ENCODE results near the gene ZFP57. TPM values are rescaled to one million over a fixed set of nuclear protein-coding genes. Genes with fewer than 3 reads are reported as not detected.

Gene ZFP57
- not detected in 2 replicates for total RNA-seq (2014; rRNA removed; shearing (Covaris generic))

DNA sequence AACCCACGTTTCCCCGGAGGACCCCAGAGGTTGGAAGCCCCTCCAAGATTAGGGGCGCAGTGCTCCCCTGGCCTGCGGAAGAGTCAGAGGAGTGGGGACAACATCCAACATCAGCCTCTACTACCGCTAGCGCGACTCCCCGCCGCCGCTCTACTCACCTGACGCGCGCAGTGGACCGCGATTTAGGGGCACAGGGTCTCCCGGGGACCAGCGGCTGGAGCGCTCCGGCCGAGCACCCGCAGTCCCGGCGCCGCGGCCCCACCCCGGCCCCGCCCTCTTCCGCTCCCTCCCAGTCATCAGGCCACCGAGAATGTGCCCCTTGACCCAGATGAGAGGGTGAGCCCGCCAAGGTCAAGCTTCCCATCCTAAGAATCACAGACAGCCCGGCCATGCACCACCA is at the start of gene ZFP57:
Gene ZFP57, minus strand, starts transcription at position 249 of the 400 bp plus-strand sequence. CDS start 4,149 bp downstream, outside the sequence.
- in situ Hi-C loops (cut with HindIII; ENCODE audit: low sequenced_read_pairs), result loop anchor here (5.0 kb wide), 1 partner anchor 39 kb away; no protein-coding TSS in a partner anchor
- DNase-seq (ENCODE audit: low spot score), result no peak

DNA sequence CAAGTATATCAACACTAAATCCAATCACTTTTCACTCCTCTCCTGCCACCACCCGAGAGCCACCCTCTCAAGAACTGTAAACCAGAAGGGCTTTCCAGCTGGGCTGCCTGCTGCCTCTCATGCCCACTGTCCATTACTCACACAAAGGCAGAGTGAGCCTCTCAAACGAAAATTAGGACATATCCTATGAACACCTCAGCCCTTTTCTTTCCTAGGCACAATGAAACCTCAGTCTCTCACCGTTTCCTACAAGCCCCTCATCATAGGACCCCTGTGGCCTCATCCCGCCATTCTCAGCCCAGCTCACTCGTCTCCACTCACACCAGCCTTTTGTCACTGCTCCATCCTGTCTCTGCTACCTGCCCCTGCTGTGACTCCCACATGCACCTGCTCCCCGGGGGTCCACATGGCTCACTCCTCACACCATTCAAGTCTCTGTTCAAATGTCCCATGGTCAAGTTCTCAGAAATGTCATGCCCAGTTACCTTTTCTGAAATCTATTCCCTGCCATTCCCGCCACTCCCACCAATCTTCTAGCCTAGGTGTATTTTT is 49.7 kb upstream of the ZFP57 start:
- in situ Hi-C loops (cut with HindIII; ENCODE audit: low sequenced_read_pairs), result no loop called here
- DNase-seq (ENCODE audit: low spot score), result no peak

DNA sequence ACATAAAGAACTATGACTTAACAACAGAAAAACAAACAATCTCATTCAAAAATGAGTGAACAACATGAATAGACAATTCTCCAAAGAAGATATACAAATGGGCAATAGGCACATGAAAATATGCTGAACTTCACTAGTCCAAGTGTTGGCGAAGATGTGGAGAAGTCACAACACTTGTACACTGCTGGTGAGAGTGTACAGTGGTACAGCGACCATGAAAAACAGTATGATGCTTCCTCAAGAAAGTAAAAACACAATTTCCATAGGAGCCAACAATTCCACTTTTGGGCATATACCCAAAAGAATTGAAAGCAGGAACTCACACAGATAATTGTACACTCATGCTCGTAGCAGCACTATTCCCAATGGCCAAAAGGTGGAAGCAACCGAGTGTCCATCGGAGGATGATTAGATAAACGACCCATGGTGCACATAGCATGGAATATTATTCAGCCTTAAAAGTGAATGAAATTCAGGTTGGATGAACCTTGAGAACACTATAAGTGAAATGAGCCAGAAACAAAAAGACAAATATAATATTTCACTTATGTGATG is 48.9 kb upstream of the ZFP57 start:
- no peak for DNase-seq (ENCODE audit: low spot score)
- in situ Hi-C loops (cut with HindIII; ENCODE audit: low sequenced_read_pairs), result no loop called here

DNA sequence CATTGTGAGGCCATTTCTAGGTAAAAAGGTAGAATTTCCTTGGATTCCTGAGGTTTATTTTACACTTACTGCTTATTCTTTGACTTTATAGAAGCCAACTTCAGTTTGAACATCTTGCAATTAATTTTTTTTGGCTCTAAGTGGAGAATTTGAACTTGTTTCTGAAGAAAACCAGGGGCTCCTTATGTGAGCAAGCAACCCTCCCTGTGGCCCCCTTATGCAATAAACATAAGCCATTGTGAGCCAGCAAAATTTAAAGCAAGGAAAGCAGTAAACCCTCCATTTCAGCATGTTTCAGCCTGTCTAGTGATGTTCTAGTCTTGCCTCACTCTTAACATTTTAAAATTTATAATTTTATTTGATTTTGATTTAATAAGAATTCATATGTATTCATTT is 47.9 kb upstream of the ZFP57 start:
- in situ Hi-C loops (cut with HindIII; ENCODE audit: low sequenced_read_pairs), result no loop called here
- no peak for DNase-seq (ENCODE audit: low spot score)

DNA sequence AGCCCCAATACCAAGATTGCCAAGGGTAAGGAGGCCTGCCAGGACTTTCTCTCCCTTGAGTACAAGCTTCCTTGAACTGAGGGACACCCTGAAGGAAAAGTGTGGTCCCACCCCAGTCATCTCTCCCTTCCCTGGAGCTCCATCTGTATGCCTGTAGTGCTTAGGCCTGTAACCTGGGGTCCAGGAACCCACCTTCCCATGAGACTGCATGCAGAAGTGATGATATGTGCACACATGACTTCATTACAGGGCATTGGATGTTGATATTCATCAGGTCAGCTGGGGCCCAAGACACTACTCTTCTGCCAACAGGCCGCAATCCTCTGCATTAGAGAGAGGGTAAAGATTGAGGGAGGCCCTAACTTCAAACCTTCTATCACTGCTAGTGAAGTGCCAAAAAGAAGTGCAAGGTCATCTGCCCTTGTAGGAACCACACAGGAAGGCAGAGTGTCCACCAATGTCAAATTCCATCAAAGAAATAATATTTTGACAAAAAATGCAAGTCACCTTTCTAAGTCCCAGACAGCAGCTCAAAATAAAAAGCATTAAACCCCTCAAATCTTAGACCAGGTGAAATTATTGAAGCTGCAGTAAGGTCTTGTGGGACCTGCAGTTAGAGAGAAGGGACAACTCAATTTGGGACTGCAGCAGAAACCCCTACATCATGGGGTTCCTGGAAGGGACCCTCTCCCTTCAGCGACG is 47.4 kb upstream of the ZFP57 start:
- in situ Hi-C loops (cut with HindIII; ENCODE audit: low sequenced_read_pairs), result no loop called here

DNA sequence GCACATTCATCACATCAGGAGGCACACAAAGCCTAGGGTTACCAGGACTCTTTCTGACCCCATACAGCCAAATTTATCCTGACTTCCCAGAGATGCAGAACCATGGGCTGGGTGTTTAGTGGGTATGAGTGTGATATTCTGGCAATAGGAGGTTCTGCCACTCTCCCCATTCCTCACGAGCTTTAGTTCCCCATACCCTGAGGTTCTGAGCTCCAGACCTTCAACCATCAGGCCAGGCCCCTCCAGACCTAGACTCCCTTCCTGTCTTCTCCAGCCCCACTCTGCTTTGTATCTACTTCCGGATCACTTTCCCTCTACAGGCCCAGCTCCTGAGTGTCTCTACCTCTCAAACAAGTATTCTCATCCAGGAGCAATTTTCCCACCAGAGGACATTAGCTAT is 46.7 kb upstream of the ZFP57 start:
- no peak for DNase-seq (ENCODE audit: low spot score)
- in situ Hi-C loops (cut with HindIII; ENCODE audit: low sequenced_read_pairs), result no loop called here

More for the DNA sequence above, 47.4 kb upstream of the ZFP57 start:
- no peak for DNase-seq (ENCODE audit: low spot score)

DNA sequence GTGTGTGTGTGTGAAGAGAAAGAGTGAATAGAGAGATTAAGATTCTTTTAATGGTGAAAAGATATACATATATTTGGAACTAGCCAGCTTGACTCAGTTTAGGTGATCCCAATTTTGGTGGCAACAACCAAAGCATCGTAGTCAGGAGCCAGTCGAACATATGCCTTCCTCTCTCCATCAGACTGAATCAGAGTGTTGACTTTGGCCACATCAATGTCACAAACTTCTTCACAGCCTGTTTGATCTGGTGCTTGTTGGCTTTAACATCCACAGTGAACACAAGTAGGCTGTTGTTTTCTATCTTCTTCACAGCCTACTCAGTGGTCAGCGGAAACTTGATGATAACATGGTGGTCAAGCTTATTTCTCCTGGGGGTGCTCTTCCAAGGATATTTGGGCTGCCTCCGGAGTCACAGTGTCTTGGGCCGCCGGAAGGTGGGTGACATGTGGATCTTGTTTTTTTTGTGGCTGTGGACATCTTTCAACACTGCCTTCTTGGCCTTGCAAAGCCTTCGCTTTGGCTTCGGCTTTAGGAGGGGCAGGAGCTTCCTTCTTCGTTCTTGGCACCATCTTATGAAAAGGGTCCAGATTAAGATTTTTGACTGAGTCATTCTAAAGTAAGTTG is 45.7 kb upstream of the ZFP57 start:
- no peak for DNase-seq (ENCODE audit: low spot score)
- in situ Hi-C loops (cut with HindIII; ENCODE audit: low sequenced_read_pairs), result no loop called here

DNA sequence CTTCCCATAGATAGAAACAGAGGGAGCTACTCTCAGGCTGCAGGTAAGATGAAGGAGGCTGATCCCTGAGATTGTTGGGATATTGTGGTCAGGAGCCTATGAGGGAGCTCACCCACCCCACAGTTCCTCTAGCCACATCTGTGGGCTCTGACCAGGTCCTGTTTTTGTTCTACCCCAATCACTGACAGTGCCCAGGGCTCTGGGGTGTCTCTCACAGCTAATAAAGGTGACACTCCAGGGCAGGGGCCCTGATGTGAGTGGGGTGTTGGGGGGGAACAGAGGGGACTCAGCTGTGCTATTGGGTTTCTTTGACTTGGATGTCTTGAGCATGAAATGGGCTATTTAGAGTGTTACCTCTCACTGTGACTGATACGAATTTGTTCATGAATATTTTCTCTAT is 45.0 kb upstream of the ZFP57 start:
- in situ Hi-C loops (cut with HindIII; ENCODE audit: low sequenced_read_pairs), result no loop called here
- no peak for DNase-seq (ENCODE audit: low spot score)

DNA sequence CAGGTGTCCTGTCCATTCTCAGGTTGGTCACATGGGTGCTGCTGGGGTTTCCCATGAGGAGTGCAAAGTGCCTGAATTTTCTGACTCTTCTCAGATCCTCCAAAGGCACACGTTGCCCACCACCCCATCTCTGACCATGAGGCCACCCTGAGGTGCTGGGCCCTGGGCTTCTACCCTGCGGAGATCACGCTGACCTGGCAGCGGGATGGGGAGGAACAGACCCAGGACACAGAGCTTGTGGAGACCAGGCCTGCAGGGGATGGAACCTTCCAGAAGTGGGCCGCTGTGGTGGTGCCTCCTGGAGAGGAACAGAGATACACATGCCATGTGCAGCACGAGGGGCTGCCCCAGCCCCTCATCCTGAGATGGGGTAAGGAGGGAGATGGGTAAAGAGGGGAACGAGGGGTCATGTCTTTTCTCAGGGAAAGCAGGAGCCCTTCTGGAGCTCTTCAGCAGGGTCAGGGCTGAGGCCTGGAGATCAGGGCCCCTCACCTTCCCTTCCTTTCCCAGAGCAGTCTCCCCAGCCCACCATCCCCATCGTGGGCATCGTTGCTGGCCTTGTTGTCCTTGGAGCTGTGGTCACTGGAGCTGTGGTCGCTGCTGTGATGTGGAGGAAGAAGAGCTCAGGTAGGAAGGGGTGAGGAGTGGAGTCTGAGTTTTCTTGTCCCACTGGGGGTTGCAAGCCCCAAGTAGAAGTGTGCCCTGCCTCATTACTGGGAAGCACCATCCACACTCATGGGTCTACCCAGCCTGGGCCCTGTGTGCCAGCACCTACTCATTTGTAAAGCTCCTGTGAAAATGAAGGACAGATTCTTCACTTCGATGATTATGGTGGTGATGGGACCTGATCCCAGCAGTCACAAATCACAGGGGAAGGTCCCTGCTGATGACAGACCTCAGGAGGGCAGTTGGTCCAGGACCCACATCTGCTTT is 44.3 kb upstream of the ZFP57 start:
- in situ Hi-C loops (cut with HindIII; ENCODE audit: low sequenced_read_pairs), result no loop called here

DNA sequence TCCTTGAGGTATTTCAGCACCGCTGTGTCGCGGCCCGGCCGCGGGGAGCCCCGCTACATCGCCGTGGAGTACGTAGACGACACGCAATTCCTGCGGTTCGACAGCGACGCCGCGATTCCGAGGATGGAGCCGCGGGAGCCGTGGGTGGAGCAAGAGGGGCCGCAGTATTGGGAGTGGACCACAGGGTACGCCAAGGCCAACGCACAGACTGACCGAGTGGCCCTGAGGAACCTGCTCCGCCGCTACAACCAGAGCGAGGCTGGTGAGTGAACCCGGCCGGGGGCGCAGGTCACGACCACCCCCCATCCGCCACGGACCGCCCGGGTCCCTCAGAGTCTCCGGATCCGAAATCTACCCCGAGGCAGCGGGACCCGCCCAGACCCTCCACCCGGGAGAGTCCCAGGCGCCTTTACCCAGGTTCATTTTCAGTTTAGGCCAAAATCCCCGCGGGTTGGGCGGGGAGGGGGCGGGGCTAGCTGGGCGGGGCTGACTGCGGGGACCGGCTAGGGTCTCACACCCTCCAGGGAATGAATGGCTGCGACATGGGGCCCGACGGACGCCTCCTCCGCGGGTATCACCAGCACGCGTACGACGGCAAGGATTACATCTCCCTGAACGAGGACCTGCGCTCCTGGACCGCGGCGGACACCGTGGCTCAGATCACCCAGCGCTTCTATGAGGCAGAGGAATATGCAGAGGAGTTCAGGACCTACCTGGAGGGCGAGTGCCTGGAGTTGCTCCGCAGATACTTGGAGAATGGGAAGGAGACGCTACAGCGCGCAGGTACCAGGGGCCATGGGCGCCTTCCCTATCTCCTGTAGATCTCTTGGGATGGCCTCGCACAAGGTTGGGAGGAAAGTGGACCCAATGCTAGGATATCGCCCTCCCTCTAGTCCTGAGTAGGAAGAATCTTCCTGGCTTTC is 43.0 kb upstream of the ZFP57 start:
- in situ Hi-C loops (cut with HindIII; ENCODE audit: low sequenced_read_pairs), result no loop called here
- peak; percentile 14 for DNase-seq (ENCODE audit: low spot score)

More for the DNA sequence above, 44.3 kb upstream of the ZFP57 start:
- DNase-seq (ENCODE audit: low spot score), result no peak

DNA sequence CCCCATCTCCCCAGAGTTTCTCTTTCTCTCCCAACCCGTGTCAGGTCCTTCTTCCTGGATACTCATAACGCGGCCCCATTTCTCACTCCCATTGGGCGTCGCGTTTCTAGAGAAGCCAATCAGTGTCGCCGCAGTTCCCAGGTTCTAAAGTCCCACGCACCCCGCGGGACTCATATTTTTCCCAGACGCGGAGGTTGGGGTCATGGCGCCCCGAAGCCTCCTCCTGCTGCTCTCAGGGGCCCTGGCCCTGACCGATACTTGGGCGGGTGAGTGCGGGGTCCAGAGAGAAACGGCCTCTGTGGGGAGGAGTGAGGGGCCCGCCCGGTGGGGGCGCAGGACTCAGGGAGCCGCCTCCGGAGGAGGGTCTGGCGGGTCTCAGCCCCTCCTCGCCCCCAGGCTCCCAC is 42.3 kb upstream of the ZFP57 start, which contains the start of gene HLA-F:
Gene HLA-F, plus strand, starts transcription at position 173 of the 404 bp plus-strand sequence. Its CDS starts 30 bp downstream, at position 203.
- in situ Hi-C loops (cut with HindIII; ENCODE audit: low sequenced_read_pairs), result no loop called here
- DNase-seq (ENCODE audit: low spot score), result peak; percentile 92

DNA sequence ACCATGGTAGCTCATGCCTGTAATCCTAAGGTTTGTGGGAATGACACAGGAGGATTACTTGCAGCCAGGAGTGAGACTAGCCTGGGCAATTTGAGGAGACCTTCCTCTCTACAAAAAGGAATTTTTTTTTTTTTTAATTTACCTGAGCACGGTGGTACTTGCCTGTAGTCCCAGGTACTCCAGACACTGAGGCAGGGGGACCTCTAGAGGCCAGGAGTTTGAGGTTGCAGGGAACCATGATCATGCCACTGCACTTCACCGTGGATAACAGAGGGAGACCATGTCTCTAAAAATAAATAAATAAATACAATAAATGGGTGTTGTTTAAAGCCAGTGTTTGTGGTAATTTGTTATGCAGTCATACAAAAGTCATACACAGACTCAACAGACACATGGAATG is 39.9 kb upstream of the ZFP57 start:
- DNase-seq (ENCODE audit: low spot score), result no peak
- in situ Hi-C loops (cut with HindIII; ENCODE audit: low sequenced_read_pairs), result no loop called here

DNA sequence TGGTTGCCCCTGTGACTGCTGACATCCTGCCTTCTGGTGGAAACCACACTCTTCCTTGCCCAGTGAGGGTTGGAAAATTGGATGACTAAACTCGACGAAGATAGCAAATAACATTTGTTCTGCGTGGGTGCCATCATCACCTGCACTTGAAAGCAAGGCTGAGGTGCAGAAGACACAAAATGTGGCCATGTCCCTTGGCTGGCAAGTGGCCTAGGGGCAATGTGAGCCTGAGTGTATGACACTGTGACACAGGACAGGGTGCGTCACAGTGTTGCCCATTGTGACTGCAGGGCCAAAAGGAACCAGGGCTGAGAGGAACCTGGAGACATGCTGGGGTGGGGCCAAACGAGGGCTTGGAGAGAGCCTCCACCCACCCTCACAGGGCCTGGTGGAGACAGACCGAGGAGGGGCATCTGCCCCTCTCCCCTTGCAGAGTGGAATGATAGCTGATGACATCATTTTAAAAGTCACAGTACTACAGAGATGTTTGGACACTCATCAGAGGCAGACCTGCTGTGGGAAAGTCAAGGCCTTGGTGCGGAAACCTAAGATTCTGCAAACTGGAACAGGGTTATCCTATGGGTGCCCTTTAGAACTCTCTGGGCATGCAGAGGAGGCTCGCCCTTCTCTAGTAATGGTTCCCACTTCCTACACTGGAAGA is 29.5 kb upstream of the ZFP57 start:
- in situ Hi-C loops (cut with HindIII; ENCODE audit: low sequenced_read_pairs), result no loop called here
- DNase-seq (ENCODE audit: low spot score), result no peak

DNA sequence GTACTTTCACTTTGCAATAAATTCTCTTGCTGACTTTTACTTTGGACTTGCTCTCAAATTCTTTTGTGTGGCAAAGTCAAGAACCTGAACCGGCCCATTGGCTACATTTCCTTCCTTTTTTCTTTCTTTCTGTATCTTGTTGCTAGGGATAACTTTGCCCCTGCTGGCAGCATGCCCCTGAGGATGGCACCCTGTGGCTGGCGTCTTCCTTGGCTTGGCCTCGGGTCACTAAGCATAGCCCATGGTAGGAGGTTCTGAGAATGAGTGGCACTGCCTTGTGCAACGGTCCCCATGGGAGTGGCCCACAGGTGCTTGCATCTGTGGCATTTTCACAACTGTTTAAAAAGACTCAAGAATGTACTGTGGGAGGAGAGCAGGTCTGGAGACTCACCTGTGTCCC is 28.2 kb upstream of the ZFP57 start:
- no peak for DNase-seq (ENCODE audit: low spot score)
- in situ Hi-C loops (cut with HindIII; ENCODE audit: low sequenced_read_pairs), result no loop called here

DNA sequence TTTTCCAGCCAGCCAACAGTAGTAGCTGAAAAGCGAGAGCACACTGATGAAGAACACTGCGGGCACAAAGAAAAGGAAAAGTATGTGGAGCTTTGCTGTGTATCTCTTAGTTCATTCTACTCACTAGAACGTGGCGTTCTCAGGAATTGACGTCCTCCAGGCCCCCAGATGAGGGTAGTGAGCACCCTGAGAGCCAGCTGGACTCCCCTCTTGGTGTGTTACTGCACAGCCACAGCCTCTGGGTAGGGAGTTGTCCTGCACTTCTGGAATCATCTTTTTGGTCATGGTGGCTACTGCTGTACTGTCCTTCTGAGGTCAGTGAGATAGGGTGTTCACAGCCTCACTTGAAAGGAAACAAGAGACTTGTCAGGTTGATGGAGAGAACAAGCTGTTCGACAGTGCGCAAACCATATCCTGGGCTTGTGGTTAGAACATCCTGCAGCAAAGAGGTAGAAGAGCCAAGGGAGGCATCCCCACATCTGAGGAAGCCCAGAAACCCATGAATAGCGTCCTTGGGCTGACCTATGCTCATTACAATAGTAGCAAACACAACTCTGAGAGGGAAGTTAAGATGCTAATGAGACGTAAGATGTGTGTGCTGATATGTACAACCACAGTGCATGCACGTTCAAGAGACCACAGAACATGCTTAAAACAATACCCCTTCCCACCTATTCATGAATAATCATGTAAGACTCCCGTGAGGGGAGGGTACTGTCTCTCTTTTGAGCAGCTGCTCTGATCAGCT is 27.7 kb upstream of the ZFP57 start:
- DNase-seq (ENCODE audit: low spot score), result no peak
- in situ Hi-C loops (cut with HindIII; ENCODE audit: low sequenced_read_pairs), result no loop called here

DNA sequence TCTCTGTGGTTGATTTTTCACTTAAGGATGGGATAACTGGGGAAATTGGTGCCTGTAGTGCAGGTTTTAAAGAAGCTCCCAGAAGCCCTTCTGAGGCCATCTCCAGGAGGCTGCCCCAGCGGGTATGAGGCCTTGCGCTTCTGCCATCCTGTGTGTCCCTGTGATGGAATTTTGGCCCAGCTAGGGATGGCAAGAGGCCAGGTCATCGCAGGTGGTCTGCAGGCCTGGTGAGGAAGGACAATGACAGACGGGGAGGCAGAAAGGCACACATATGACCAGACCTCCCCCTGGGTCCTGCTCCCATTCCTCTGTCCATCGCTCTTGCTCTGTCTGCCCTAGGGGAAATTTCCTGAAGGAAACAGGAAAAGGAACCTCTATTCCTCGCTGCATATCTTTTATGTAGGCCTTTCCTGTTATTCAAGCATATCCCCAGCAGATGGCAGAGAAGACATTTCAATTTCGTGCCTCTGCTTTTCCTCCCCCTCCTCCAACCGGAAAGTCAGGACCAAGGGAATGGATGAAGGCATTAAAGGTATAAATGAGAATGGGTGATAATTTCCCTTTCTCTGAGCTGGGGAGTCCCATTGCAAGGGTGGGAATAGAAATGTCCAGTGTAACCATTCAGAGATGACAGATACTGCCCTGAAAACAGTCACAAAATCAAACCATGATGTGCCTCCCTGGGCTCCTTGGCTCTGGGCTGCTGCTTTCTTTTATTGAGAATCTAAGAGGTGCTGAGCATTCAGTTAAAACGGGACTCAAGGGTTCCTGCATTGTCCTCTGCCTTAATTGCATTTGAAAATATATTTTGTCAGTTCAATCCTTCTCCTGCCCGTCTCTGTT is 24.7 kb upstream of the ZFP57 start:
- DNase-seq (ENCODE audit: low spot score), result peak; percentile 87
- in situ Hi-C loops (cut with HindIII; ENCODE audit: low sequenced_read_pairs), result no loop called here
